ENCODE results near the gene SOS1. TPM values are rescaled to one million over a fixed set of nuclear protein-coding genes. Genes with fewer than 3 reads are reported as not detected.

SOS1 gene
- total RNA-seq, 1 experiment from 2014 or later, result 28.7 TPM

DNA sequence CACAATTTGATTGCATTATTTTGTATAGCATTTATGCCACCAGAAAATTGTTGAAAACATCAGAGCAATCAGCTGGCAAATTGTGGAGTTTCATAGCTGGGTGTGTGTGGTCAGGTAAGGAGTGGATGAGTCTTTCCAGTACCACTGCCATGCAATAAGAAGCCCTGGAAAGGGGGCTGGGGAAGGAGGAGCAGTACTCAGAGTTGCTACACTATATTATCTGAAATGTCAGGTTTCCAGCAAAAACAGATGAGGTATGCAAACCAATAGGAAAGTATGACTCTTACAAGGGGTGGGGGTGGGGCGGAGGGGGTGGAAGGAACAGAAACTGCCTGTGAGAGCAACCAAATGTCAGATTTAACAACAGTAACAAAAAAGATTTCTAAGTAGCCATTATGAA, 112.2 kb downstream of the SOS1 start:
- CTCF ChIA-PET, result interaction anchor here (0.6 kb wide), 1 partner anchor 61 kb away, joined by 3 read pairs; no protein-coding TSS in a partner anchor
- BruUV-seq (replicated peaks), result no TSS peak

DNA sequence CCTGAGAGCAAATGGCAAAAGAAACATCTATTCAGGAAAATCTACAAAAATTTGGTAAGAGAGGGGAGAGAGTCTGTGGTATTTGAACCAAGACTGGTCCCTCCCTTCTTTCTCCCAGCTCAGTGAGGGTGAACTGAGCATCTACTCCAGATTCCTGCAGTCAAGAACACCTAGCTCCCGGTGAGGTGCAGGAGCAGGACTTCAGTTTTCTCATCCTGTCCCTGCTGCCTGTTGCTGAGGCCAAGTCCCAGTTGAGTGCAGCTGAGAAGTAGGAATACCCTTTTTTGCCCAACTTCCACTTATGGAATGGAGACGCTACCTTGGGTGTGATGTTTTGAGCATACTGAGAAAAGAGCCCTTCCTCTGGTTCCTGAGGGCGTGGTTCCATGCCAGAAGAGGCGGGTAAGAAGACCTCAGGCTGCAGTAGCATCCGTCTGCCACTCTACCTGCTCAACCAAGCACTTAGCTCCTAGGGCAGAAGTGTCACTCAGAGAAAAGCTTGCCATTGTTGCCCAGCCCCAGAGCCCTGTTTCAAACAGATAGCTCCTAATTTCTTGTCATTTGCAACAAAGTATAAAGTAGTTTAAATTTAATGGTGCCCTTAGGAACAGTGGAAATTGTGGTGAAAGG, 112.9 kb downstream of the SOS1 start:
- peaks cover 22% of the 10 kb centered on the region for H3K36me3 ChIP-seq (ENCODE audit: control insufficient read depth, insufficient read depth, low read length)
- H3K27me3 ChIP-seq (ENCODE audit: control insufficient read depth, insufficient read depth, low read length), result no peaks in the 10 kb centered on the region
- no peak for DNase-seq (ENCODE audit: low read depth, low spot score)
- H3K27ac ChIP-seq (ENCODE audit: low read length), result no peak overlapping the region
- ChIA-PET CTCF (interaction anchor here (0.6 kb wide), 1 partner anchor 61 kb away, joined by 3 read pairs; no protein-coding TSS in a partner anchor), POLR2A (no interaction called here)
- H3K9me3 ChIP-seq (ENCODE audit: control insufficient read depth, insufficient read depth, low read depth, low read length), result no peaks in the 10 kb centered on the region
- intact Hi-C loops (cut with micrococcal nuclease; ENCODE audit: unreplicated experiment), result no loop called here
- no peak overlapping the region for H3K4me3 ChIP-seq (ENCODE audit: low read depth in 2 of 2, low read length in 2 of 2)
- 0 out of 2 replicates have a peak, but pooled peaks have one; percentile 34 for ATAC-seq
- TF ChIP-seq POLR2AphosphoS5 (IDR thresholded peaks at IDR 0.05; ENCODE audit: low read depth, low read length), result no peak
- BruUV-seq (replicated peaks), result no TSS peak
- H3K4me1 ChIP-seq (ENCODE audit: control insufficient read depth, insufficient read depth, low read length), result no peaks in the 10 kb centered on the region
- in situ Hi-C loops (cut with HindIII; ENCODE audit: low pct_unique_long_range_greater_than_20kb, low sequenced_read_pairs), result no loop called here

More for the DNA sequence above, 112.2 kb downstream of the SOS1 start:
- Histone ChIP-seq H3K4me1 (ENCODE audit: control insufficient read depth, insufficient read depth, low read length) (no peaks in the 10 kb centered on the region), H3K36me3 (ENCODE audit: control insufficient read depth, insufficient read depth, low read length) (peaks cover 26% of the 10 kb centered on the region), H3K9me3 (ENCODE audit: control insufficient read depth, insufficient read depth, low read depth, low read length) (no peaks in the 10 kb centered on the region), H3K4me3 (ENCODE audit: low read depth in 2 of 2, low read length in 2 of 2) (no peak overlapping the region), H3K27me3 (ENCODE audit: control insufficient read depth, insufficient read depth, low read length) (no peaks in the 10 kb centered on the region), H3K27ac (ENCODE audit: low read length) (no peak overlapping the region)
- DNase-seq (ENCODE audit: low read depth, low spot score), result no peak
- intact Hi-C loops (cut with micrococcal nuclease; ENCODE audit: unreplicated experiment), result no loop called here
- POLR2A ChIA-PET, result no interaction called here
- in situ Hi-C loops (cut with HindIII; ENCODE audit: low pct_unique_long_range_greater_than_20kb, low sequenced_read_pairs), result no loop called here
- TF ChIP-seq TCF7L2 (IDR thresholded peaks at IDR 0.05; ENCODE audit: low read depth, low read length) (no peak), SIN3A (IDR thresholded peaks at IDR 0.05; ENCODE audit: borderline replicate concordance, insufficient read depth, low read depth, low read length) (no peak), POLR2AphosphoS5 (IDR thresholded peaks at IDR 0.05; ENCODE audit: low read depth, low read length) (no peak)
- TF ChIP-seq, protein P1, sequence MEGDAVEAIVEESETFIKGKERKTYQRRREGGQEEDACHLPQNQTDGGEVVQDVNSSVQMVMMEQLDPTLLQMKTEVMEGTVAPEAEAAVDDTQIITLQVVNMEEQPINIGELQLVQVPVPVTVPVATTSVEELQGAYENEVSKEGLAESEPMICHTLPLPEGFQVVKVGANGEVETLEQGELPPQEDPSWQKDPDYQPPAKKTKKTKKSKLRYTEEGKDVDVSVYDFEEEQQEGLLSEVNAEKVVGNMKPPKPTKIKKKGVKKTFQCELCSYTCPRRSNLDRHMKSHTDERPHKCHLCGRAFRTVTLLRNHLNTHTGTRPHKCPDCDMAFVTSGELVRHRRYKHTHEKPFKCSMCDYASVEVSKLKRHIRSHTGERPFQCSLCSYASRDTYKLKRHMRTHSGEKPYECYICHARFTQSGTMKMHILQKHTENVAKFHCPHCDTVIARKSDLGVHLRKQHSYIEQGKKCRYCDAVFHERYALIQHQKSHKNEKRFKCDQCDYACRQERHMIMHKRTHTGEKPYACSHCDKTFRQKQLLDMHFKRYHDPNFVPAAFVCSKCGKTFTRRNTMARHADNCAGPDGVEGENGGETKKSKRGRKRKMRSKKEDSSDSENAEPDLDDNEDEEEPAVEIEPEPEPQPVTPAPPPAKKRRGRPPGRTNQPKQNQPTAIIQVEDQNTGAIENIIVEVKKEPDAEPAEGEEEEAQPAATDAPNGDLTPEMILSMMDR (IDR thresholded peaks at IDR 0.05), result no peak
- TF ChIP-seq, protein P2, sequence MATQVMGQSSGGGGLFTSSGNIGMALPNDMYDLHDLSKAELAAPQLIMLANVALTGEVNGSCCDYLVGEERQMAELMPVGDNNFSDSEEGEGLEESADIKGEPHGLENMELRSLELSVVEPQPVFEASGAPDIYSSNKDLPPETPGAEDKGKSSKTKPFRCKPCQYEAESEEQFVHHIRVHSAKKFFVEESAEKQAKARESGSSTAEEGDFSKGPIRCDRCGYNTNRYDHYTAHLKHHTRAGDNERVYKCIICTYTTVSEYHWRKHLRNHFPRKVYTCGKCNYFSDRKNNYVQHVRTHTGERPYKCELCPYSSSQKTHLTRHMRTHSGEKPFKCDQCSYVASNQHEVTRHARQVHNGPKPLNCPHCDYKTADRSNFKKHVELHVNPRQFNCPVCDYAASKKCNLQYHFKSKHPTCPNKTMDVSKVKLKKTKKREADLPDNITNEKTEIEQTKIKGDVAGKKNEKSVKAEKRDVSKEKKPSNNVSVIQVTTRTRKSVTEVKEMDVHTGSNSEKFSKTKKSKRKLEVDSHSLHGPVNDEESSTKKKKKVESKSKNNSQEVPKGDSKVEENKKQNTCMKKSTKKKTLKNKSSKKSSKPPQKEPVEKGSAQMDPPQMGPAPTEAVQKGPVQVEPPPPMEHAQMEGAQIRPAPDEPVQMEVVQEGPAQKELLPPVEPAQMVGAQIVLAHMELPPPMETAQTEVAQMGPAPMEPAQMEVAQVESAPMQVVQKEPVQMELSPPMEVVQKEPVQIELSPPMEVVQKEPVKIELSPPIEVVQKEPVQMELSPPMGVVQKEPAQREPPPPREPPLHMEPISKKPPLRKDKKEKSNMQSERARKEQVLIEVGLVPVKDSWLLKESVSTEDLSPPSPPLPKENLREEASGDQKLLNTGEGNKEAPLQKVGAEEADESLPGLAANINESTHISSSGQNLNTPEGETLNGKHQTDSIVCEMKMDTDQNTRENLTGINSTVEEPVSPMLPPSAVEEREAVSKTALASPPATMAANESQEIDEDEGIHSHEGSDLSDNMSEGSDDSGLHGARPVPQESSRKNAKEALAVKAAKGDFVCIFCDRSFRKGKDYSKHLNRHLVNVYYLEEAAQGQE (IDR thresholded peaks at IDR 0.05; ENCODE audit: insufficient read depth in 1 of 2, low read depth in 2 of 2, low read length in 1 of 2), result no peak
- ATAC-seq, result no peak

DNA sequence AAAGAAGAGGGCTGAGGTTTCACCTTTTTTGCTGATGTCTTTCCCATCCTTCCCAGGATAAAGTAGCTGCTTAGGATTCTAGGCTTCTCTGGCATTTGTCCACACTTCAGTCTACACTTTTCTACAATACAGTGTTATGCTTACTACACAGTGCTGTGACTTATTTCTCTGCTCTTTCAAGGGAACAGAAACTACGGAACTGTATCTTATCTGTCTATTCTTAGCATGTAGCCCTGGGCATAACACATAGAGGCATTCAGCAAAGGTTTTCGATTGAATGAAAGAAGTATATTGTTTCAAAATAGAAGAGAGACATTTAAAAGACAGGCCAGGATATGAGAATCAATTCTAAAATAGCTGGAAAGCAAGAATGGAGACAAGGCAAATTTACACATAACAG, 120.3 kb downstream of the SOS1 start:
- TF ChIP-seq, protein P2 (IDR thresholded peaks at IDR 0.05; ENCODE audit: insufficient read depth in 1 of 2, low read depth in 2 of 2, low read length in 1 of 2), result no peak
- TF ChIP-seq POLR2AphosphoS5 (IDR thresholded peaks at IDR 0.05; ENCODE audit: low read depth, low read length) (no peak), TCF7L2 (IDR thresholded peaks at IDR 0.05; ENCODE audit: low read depth, low read length) (no peak), SIN3A (IDR thresholded peaks at IDR 0.05; ENCODE audit: borderline replicate concordance, insufficient read depth, low read depth, low read length) (no peak)
- TF ChIP-seq, protein P1 (IDR thresholded peaks at IDR 0.05), result no peak
- intact Hi-C loops (cut with micrococcal nuclease; ENCODE audit: unreplicated experiment) (no loop called here), in situ Hi-C loops (cut with HindIII; ENCODE audit: low pct_unique_long_range_greater_than_20kb, low sequenced_read_pairs) (no loop called here)
- H3K9me3 ChIP-seq (ENCODE audit: control insufficient read depth, insufficient read depth, low read depth, low read length), result no peaks in the 10 kb centered on the region
- no peak overlapping the region for H3K27ac ChIP-seq (ENCODE audit: low read length)
- ATAC-seq, result no peak
- H3K4me1 ChIP-seq (ENCODE audit: control insufficient read depth, insufficient read depth, low read length), result no peaks in the 10 kb centered on the region
- ChIA-PET POLR2A (no interaction called here), CTCF (no interaction called here)
- no peaks in the 10 kb centered on the region for H3K27me3 ChIP-seq (ENCODE audit: control insufficient read depth, insufficient read depth, low read length)
- no peak for DNase-seq (ENCODE audit: low read depth, low spot score)
- BruUV-seq (replicated peaks), result no TSS peak
- H3K4me3 ChIP-seq (ENCODE audit: low read depth in 2 of 2, low read length in 2 of 2), result no peak overlapping the region
- H3K36me3 ChIP-seq (ENCODE audit: control insufficient read depth, insufficient read depth, low read length), result peaks cover 13% of the 10 kb centered on the region; the same call in 1 of the 2 replicates

All from Panc1 (cell line).